GM12878 (cell line): ENCODE data around the gene DTNA.

Experiments
- BHLHE40 ChIP-seq, 2 experiments: fragments of 450-650 bp in 1 of 2; IDR thresholded peaks; 2 replicates each; pipeline ENCODE4 v1.6.1; 2011 to 2017; ENCODE audit warnings: low read depth in 2 of 2, borderline replicate concordance in 1 of 2, improper control_type of control experiment in 1 of 2, low read length in 1 of 2, mild to moderate bottlenecking in 1 of 2
- CBFB ChIP-seq: IDR thresholded peaks from 2 replicates; pipeline ENCODE4 v1.6.1; 2016; ENCODE audit warnings: antibody characterized with exemption, low read depth
- CBX5 ChIP-seq: sonication (generic); IDR thresholded peaks from 2 replicates; pipeline ENCODE4 v1.6.1; 2016; ENCODE audit warnings: low read depth, moderate library complexity, mild to moderate bottlenecking, inconsistent platforms
- CTCF ChIP-seq, 3 experiments: IDR thresholded peaks in 2 of 3; conservative IDR thresholded peaks in 1 of 3; 2 replicates each; pipeline ENCODE4 v1.5.1; 2011; ENCODE audit warnings: low read depth in 3 of 3, low read length in 3 of 3, mild to moderate bottlenecking in 3 of 3, control low read depth in 2 of 3, moderate library complexity in 2 of 3, inconsistent platforms in 1 of 3, mixed read lengths in 1 of 3; ENCODE audit not compliant: control insufficient read depth in 2 of 3, insufficient read depth in 1 of 3; ENCODE audit errors: extremely low read depth in 1 of 3
- FOXK2 ChIP-seq: fragments of 450-650 bp; IDR thresholded peaks from 2 replicates; pipeline ENCODE4 v1.6.1; 2017; ENCODE audit warnings: mild to moderate bottlenecking, moderate library complexity
- HCFC1 ChIP-seq: fragments of 150-350 bp; IDR thresholded peaks from 2 replicates; pipeline ENCODE4 v1.6.1; 2014; ENCODE audit warnings: low read length
- NR2C1 ChIP-seq: fragments of 450-650 bp; IDR thresholded peaks from 2 replicates; pipeline ENCODE4 v1.6.1; 2017; ENCODE audit warnings: antibody characterized with exemption, mild to moderate bottlenecking, moderate library complexity
- POLR2A ChIP-seq: IDR thresholded peaks from 2 replicates; pipeline ENCODE4 v1.6.1; 2011; ENCODE audit warnings: low read depth, mild to moderate bottlenecking, low read length
- POLR2AphosphoS5 ChIP-seq: IDR thresholded peaks from 2 replicates; pipeline ENCODE4 v1.6.1; 2011; ENCODE audit warnings: mild to moderate bottlenecking, low read length, inconsistent platforms
- RAD21 ChIP-seq: IDR thresholded peaks from 2 replicates; pipeline ENCODE4 v1.6.1; 2011; ENCODE audit warnings: mild to moderate bottlenecking, low read depth, low read length, moderate library complexity; ENCODE audit not compliant: insufficient read depth
- RCOR1 ChIP-seq: conservative IDR thresholded peaks from 2 replicates; pipeline ENCODE4 v1.6.1; 2012; ENCODE audit warnings: low read depth, low read length, improper control_type of control experiment
- TAF1 ChIP-seq: IDR thresholded peaks from 2 replicates; pipeline ENCODE4 v1.6.1; 2011; ENCODE audit warnings: mild to moderate bottlenecking, low read depth, low read length, borderline replicate concordance
- ZNF274 ChIP-seq: IDR thresholded peaks from one replicate; pipeline ENCODE4 v1.8.0; 2011; ENCODE audit not compliant: insufficient read length, insufficient read depth
- TF ChIP-seq, protein P1 (sequence below): fragments of 450-650 bp; IDR thresholded peaks from 2 replicates; pipeline ENCODE4 v1.6.1; 2017; ENCODE audit warnings: mild to moderate bottlenecking

- TF ChIP-seq CTCF (IDR thresholded peaks at IDR 0.05 in 2 of 3, conservative IDR thresholded peaks at IDR 0.05 in 1 of 3; ENCODE audit: control insufficient read depth in 2 of 3, extremely low read depth in 1 of 3, insufficient read depth in 1 of 3, low read depth in 3 of 3, low read length in 3 of 3) (no peak), NR2C1 (no peak), RAD21 (no peak), BHLHE40 (IDR thresholded peaks at IDR 0.05; ENCODE audit: borderline replicate concordance in 1 of 2, low read depth in 2 of 2, low read length in 1 of 2) (no peak), POLR2AphosphoS5 (no peak), POLR2A (no peak), CBX5 (no peak), RCOR1 (no peak), TAF1 (no peak), FOXK2 (no peak), HCFC1 (no peak), CBFB (no peak), ZNF274 (no peak)
- TF ChIP-seq, protein P1, sequence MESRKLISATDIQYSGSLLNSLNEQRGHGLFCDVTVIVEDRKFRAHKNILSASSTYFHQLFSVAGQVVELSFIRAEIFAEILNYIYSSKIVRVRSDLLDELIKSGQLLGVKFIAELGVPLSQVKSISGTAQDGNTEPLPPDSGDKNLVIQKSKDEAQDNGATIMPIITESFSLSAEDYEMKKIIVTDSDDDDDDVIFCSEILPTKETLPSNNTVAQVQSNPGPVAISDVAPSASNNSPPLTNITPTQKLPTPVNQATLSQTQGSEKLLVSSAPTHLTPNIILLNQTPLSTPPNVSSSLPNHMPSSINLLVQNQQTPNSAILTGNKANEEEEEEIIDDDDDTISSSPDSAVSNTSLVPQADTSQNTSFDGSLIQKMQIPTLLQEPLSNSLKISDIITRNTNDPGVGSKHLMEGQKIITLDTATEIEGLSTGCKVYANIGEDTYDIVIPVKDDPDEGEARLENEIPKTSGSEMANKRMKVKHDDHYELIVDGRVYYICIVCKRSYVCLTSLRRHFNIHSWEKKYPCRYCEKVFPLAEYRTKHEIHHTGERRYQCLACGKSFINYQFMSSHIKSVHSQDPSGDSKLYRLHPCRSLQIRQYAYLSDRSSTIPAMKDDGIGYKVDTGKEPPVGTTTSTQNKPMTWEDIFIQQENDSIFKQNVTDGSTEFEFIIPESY: no peak
Measured at GRCh38 chr18:34704823-34705222, 5.3 kb upstream of the DTNA start.
